HEK293 (cell line): ENCODE data around the gene ELOVL3.

ENCODE experiments used
- CTCF ChIA-PET: fragments of 350-600 bp; formaldehyde crosslinking; extraction: SDS; loops from one replicate; lab custom pipeline; 2021; ENCODE audit warnings: antibody characterized with exemption; lab: Yijun Ruan, JAX
- POLR2A ChIA-PET: fragments of 300-600 bp; formaldehyde crosslinking; extraction: SDS; loops from one replicate; lab custom pipeline; 2020; ENCODE audit warnings: antibody characterized with exemption, inconsistent platforms; lab: Yijun Ruan, JAX
- H3K27ac ChIP-seq: fragments of 200-500 bp; sonication (Bioruptor generic); 2 replicates; pipeline ENCODE4 v1.5.1; 2014; ENCODE audit warnings: low read depth, low read length, control low read depth, inconsistent platforms; ENCODE audit errors: extremely low read depth
- H3K36me3 ChIP-seq, 2 experiments: fragments of 200-500 bp in 1 of 2; sonication (Bioruptor generic) in 1 of 2; 1 replicate in 1 of 2; 2 replicates in 1 of 2; pipeline ENCODE4 v1.5.1; 2014 to 2017; ENCODE audit warnings: inconsistent platforms in 2 of 2, low read length in 2 of 2; ENCODE audit not compliant: control insufficient read depth in 2 of 2, insufficient read depth in 1 of 2
- H3K4me1 ChIP-seq: fragments of 200-500 bp; sonication (Bioruptor generic); 2 replicates; pipeline ENCODE4 v1.5.1; 2014; ENCODE audit warnings: mild to moderate bottlenecking, low read length, inconsistent platforms; ENCODE audit not compliant: control insufficient read depth, insufficient read depth
- H3K4me3 ChIP-seq: 2 replicates; pipeline ENCODE4 v1.5.1; 2011; ENCODE audit warnings: low read depth, mild to moderate bottlenecking, control low read depth, low read length, moderate library complexity
- H3K9me3 ChIP-seq: fragments of 200-500 bp; sonication (Bioruptor generic); 2 replicates; pipeline ENCODE4 v1.5.1; 2014; ENCODE audit warnings: low read depth, low read length, inconsistent platforms; ENCODE audit not compliant: control insufficient read depth, insufficient read depth
- BCL11B ChIP-seq: fragments of 450-650 bp; formaldehyde crosslinking; IDR thresholded peaks from 2 replicates; pipeline ENCODE4 v1.5.1; 2016; ENCODE audit warnings: low read depth, missing biosample characterization, missing genetic modification characterization
- HIC1 ChIP-seq: fragments of 450-650 bp; formaldehyde crosslinking; IDR thresholded peaks from 2 replicates; pipeline ENCODE4 v1.5.1; 2016; ENCODE audit warnings: missing biosample characterization, missing genetic modification characterization
- KLF1 ChIP-seq: fragments of 450-650 bp; formaldehyde crosslinking; IDR thresholded peaks from 2 replicates; pipeline ENCODE4 v1.5.1; 2016; ENCODE audit warnings: missing biosample characterization, missing genetic modification characterization
- KLF17 ChIP-seq: fragments of 450-650 bp; formaldehyde crosslinking; IDR thresholded peaks from 2 replicates; pipeline ENCODE4 v1.5.1; 2016; ENCODE audit warnings: missing biosample characterization, missing genetic modification characterization
- KLF7 ChIP-seq: fragments of 450-650 bp; formaldehyde crosslinking; IDR thresholded peaks from 2 replicates; pipeline ENCODE4 v1.5.1; 2016; ENCODE audit warnings: missing biosample characterization, missing genetic modification characterization, borderline replicate concordance
- SP3 ChIP-seq: fragments of 450-650 bp; formaldehyde crosslinking; IDR thresholded peaks from 2 replicates; pipeline ENCODE4 v1.5.1; 2016; ENCODE audit warnings: missing biosample characterization, missing genetic modification characterization
- ZBTB17 ChIP-seq: fragments of 450-650 bp; formaldehyde crosslinking; IDR thresholded peaks from 2 replicates; pipeline ENCODE4 v1.5.1; 2016; ENCODE audit warnings: missing biosample characterization, missing genetic modification characterization
- ZBTB7A ChIP-seq: fragments of 450-650 bp; formaldehyde crosslinking; IDR thresholded peaks from 2 replicates; pipeline ENCODE4 v1.5.1; 2016; ENCODE audit warnings: low read depth, missing biosample characterization, missing genetic modification characterization
- ZNF133 ChIP-seq: fragments of 450-650 bp; formaldehyde crosslinking; IDR thresholded peaks from 2 replicates; pipeline ENCODE4 v1.5.1; 2016; ENCODE audit warnings: missing biosample characterization, missing genetic modification characterization
- ZNF140 ChIP-seq: fragments of 450-650 bp; formaldehyde crosslinking; IDR thresholded peaks from 2 replicates; pipeline ENCODE4 v1.5.1; 2016; ENCODE audit warnings: missing biosample characterization, missing genetic modification characterization
- ZNF155 ChIP-seq: fragments of 450-650 bp; formaldehyde crosslinking; IDR thresholded peaks from 2 replicates; pipeline ENCODE4 v1.5.1; 2016; ENCODE audit warnings: missing biosample characterization, missing genetic modification characterization
- ZNF280D ChIP-seq: fragments of 450-650 bp; formaldehyde crosslinking; IDR thresholded peaks from 2 replicates; pipeline ENCODE4 v1.5.1; 2016; ENCODE audit warnings: missing biosample characterization, missing genetic modification characterization
- ZNF404 ChIP-seq: fragments of 450-650 bp; formaldehyde crosslinking; IDR thresholded peaks from 2 replicates; pipeline ENCODE4 v1.5.1; 2017; ENCODE audit warnings: missing biosample characterization, missing genetic modification characterization
- ZNF423 ChIP-seq: fragments of 450-650 bp; formaldehyde crosslinking; IDR thresholded peaks from 2 replicates; pipeline ENCODE4 v1.5.1; 2016; ENCODE audit warnings: missing biosample characterization, missing genetic modification characterization
- ZNF530 ChIP-seq: fragments of 450-650 bp; formaldehyde crosslinking; IDR thresholded peaks from 2 replicates; pipeline ENCODE4 v1.5.1; 2016; ENCODE audit warnings: low read depth, missing biosample characterization, missing genetic modification characterization
- ZNF555 ChIP-seq: fragments of 450-650 bp; formaldehyde crosslinking; conservative IDR thresholded peaks from 2 replicates; pipeline ENCODE4 v1.5.1; 2017; ENCODE audit warnings: missing biosample characterization, mild to moderate bottlenecking, missing genetic modification characterization, inconsistent platforms
- ZNF645 ChIP-seq: fragments of 450-650 bp; formaldehyde crosslinking; IDR thresholded peaks from 2 replicates; pipeline ENCODE4; 2016; ENCODE audit warnings: missing biosample characterization, missing genetic modification characterization
- ZNF664 ChIP-seq: fragments of 450-650 bp; formaldehyde crosslinking; IDR thresholded peaks from 2 replicates; pipeline ENCODE4 v1.5.1; 2016; ENCODE audit warnings: missing biosample characterization, missing genetic modification characterization
- ZNF768 ChIP-seq: fragments of 450-650 bp; formaldehyde crosslinking; IDR thresholded peaks from 2 replicates; pipeline ENCODE4 v1.5.1; 2018; ENCODE audit warnings: missing biosample characterization, mild to moderate bottlenecking, missing genetic modification characterization
- ZSCAN30 ChIP-seq: fragments of 450-650 bp; IDR thresholded peaks from 2 replicates; pipeline ENCODE4 v1.5.1; 2018; ENCODE audit warnings: missing biosample characterization, mild to moderate bottlenecking, missing genetic modification characterization, moderate library complexity
- ZXDB ChIP-seq: fragments of 450-650 bp; formaldehyde crosslinking; IDR thresholded peaks from 2 replicates; pipeline ENCODE4 v1.5.1; 2016; ENCODE audit warnings: missing biosample characterization, missing genetic modification characterization

ELOVL3 gene

GRCh38 chr10:102233997-102234396 is 7.9 kb downstream of the ELOVL3 start:
- Histone ChIP-seq H3K4me1 (no peaks in the 10 kb centered on the region), H3K36me3 (no peaks in the 10 kb centered on the region), H3K9me3 (no peaks in the 10 kb centered on the region), H3K27ac (no peak overlapping the region), H3K4me3 (no peak overlapping the region)
- TF ChIP-seq ZNF140 (tag by site-specific recombination) (no peak), ZNF768 (tag by site-specific recombination) (no peak), ZNF645 (no peak), KLF1 (no peak), ZNF404 (tag by site-specific recombination) (no peak), ZNF664 (tag by site-specific recombination) (no peak), ZSCAN30 (tag by site-specific recombination) (no peak), HIC1 (no peak), ZBTB17 (no peak), ZNF530 (tag by site-specific recombination) (no peak), ZNF155 (tag by site-specific recombination) (no peak), ZXDB (tag by site-specific recombination) (no peak)
- CTCF ChIA-PET: interaction anchor here (0.6 to 17.5 kb wide), 5 partner anchors 117 to 271 kb away, joined by 3 to 531 read pairs (median 4); partner anchors contain the start of gene NFKB2
- POLR2A ChIA-PET: interaction anchor here (1.9 kb wide), 1 partner anchor 12 kb away, joined by 8 read pairs; the partner anchor contains the start of gene GBF1

GRCh38 chr10:102234888-102235597 is 8.9 kb downstream of the ELOVL3 start:
- no peak for TF ChIP-seq ZXDB (tag by site-specific recombination)
- no peak for TF ChIP-seq ZNF555 (tag by site-specific recombination)
- no peak for TF ChIP-seq ZNF423 (tag by site-specific recombination)
- TF ChIP-seq KLF7 (tag by site-specific recombination): no peak
- no peak for TF ChIP-seq ZNF155 (tag by site-specific recombination)
- no peak for TF ChIP-seq SP3
- TF ChIP-seq ZBTB7A (tag by site-specific recombination): no peak
- CTCF ChIA-PET: interaction anchor here (0.5 to 17.5 kb wide), 7 partner anchors 9 to 348 kb away, joined by 3 to 531 read pairs (median 3); partner anchors contain the start of gene GBF1
- no peak overlapping the region for H3K27ac ChIP-seq
- no peaks in the 10 kb centered on the region for H3K9me3 ChIP-seq
- H3K36me3 ChIP-seq: no peaks in the 10 kb centered on the region
- H3K4me3 ChIP-seq: no peak overlapping the region
- POLR2A ChIA-PET: interaction anchor here (1.9 kb wide), 1 partner anchor 11 kb away, joined by 8 read pairs; the partner anchor contains the start of gene GBF1
- H3K4me1 ChIP-seq: no peaks in the 10 kb centered on the region

GRCh38 chr10:102235598-102235920 is 9.5 kb downstream of the ELOVL3 start:
- H3K4me1 ChIP-seq: no peaks in the 10 kb centered on the region
- no peak overlapping the region for H3K27ac ChIP-seq
- H3K4me3 ChIP-seq: no peak overlapping the region
- TF ChIP-seq ZNF133 (tag by site-specific recombination) (no peak), ZNF280D (no peak), KLF17 (tag by site-specific recombination) (0 out of 2 replicates have a peak, but pooled peaks have one; percentile 35), BCL11B (tag by site-specific recombination) (no peak)
- H3K9me3 ChIP-seq: no peaks in the 10 kb centered on the region
- H3K36me3 ChIP-seq: no peaks in the 10 kb centered on the region
- ChIA-PET POLR2A (interaction anchor here (1.9 kb wide), 1 partner anchor 10 kb away, joined by 8 read pairs; the partner anchor contains the start of gene GBF1), CTCF (interaction anchor here (0.5 to 17.5 kb wide), 6 partner anchors 9 to 978 kb away, joined by 3 to 531 read pairs (median 5); partner anchors contain the start of gene GBF1)
